Endothelial cell of umbilical vein (primary cell): ENCODE data around the gene KCND2.

Source experiments
- CTCF ChIP-seq, 2 donors: IDR thresholded peaks; 1 replicate in 1 of 2; 2 replicates in 1 of 2; pipeline ENCODE4 v1.5.1; 2011; ENCODE audit warnings: low read length in 2 of 2, mild to moderate bottlenecking in 2 of 2, moderate library complexity in 2 of 2, control low read depth in 1 of 2, inconsistent platforms in 1 of 2, low read depth in 1 of 2; ENCODE audit not compliant: insufficient read depth in 1 of 2; ENCODE audit errors: extremely low read depth in 1 of 2
- FOS ChIP-seq: IDR thresholded peaks from 2 replicates; pipeline ENCODE4 v1.6.1; 2011; ENCODE audit warnings: mild to moderate bottlenecking, low read length, moderate library complexity, borderline replicate concordance; ENCODE audit not compliant: insufficient read depth
- POLR2A ChIP-seq: IDR thresholded peaks from 2 replicates; pipeline ENCODE4 v1.6.1; 2012; ENCODE audit warnings: low read depth, mild to moderate bottlenecking, control low read depth, low read length

- no peak for TF ChIP-seq CTCF (IDR thresholded peaks at IDR 0.05; ENCODE audit: extremely low read depth in 1 of 2, insufficient read depth in 1 of 2, low read depth in 1 of 2, low read length in 2 of 2)
- no peak for TF ChIP-seq FOS
- no peak for TF ChIP-seq POLR2A
Observed at GRCh38 chr7:120628251-120628650, 355.3 kb downstream of the KCND2 start.
